ENCODE data around the gene TMTC1.

DNA sequence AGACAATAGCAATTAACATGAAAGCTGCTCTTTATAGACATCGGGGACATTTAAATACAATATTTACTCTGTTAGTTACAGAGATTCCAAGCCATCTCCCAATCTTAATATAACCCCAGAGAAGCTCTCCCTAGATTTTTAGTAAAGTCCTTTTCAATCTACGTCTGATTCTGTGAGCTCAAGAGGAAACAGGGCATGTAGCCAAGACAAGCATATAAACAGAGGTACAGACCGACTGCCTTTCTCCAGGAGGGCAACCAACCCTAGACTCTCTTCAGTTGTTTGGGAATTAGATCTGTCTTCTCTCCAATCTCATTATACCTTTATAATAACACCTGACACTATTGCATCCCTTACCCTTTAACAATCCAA is 57.4 kb downstream of the TMTC1 start:
- TF ChIP-seq POLR2A (IDR thresholded peaks at IDR 0.05) = no peak
- TF ChIP-seq, protein P1, sequence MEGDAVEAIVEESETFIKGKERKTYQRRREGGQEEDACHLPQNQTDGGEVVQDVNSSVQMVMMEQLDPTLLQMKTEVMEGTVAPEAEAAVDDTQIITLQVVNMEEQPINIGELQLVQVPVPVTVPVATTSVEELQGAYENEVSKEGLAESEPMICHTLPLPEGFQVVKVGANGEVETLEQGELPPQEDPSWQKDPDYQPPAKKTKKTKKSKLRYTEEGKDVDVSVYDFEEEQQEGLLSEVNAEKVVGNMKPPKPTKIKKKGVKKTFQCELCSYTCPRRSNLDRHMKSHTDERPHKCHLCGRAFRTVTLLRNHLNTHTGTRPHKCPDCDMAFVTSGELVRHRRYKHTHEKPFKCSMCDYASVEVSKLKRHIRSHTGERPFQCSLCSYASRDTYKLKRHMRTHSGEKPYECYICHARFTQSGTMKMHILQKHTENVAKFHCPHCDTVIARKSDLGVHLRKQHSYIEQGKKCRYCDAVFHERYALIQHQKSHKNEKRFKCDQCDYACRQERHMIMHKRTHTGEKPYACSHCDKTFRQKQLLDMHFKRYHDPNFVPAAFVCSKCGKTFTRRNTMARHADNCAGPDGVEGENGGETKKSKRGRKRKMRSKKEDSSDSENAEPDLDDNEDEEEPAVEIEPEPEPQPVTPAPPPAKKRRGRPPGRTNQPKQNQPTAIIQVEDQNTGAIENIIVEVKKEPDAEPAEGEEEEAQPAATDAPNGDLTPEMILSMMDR (IDR thresholded peaks at IDR 0.05) = no peak
